ENCODE data around the gene KIF5C. TPM values are rescaled to one million over a fixed set of nuclear protein-coding genes. Genes with fewer than 3 reads are reported as not detected.

Gene KIF5C
- total RNA-seq, 1 experiment from 2014 or later, result 1.4 TPM

GRCh38 chr2:148994341-148994740 is 119.3 kb downstream of the KIF5C start:
- no peak for DNase-seq (ENCODE audit: low read depth, low spot score)
- in situ Hi-C loops (cut with HindIII; ENCODE audit: low pct_unique_long_range_greater_than_20kb, low sequenced_read_pairs), result no loop called here

- in situ Hi-C loops (cut with HindIII; ENCODE audit: low pct_unique_long_range_greater_than_20kb, low sequenced_read_pairs), result no loop called here
- no peak for DNase-seq (ENCODE audit: low read depth, low spot score)
Observed at GRCh38 chr2:148996805-148997204, 121.8 kb downstream of the KIF5C start.

- in situ Hi-C loops (cut with HindIII; ENCODE audit: low pct_unique_long_range_greater_than_20kb, low sequenced_read_pairs), result no loop called here
Observed at GRCh38 chr2:148998165-148998830, 123.3 kb downstream of the KIF5C start.

GRCh38 chr2:148998831-148999200 is 123.8 kb downstream of the KIF5C start:
- in situ Hi-C loops (cut with HindIII; ENCODE audit: low pct_unique_long_range_greater_than_20kb, low sequenced_read_pairs), result no loop called here
- no peak for DNase-seq (ENCODE audit: low read depth, low spot score)

More at GRCh38 chr2:148998165-148998830, 123.3 kb downstream of the KIF5C start:
- DNase-seq (ENCODE audit: low read depth, low spot score), result no peak

- in situ Hi-C loops (cut with HindIII; ENCODE audit: low pct_unique_long_range_greater_than_20kb, low sequenced_read_pairs), result no loop called here
- no peak for DNase-seq (ENCODE audit: low read depth, low spot score)
Observed at GRCh38 chr2:148999451-148999921, 124.5 kb downstream of the KIF5C start.

- in situ Hi-C loops (cut with HindIII; ENCODE audit: low pct_unique_long_range_greater_than_20kb, low sequenced_read_pairs), result no loop called here
- no peak for DNase-seq (ENCODE audit: low read depth, low spot score)
Observed at GRCh38 chr2:149000158-149000938, 125.3 kb downstream of the KIF5C start.

GRCh38 chr2:149001496-149001895 is 126.5 kb downstream of the KIF5C start:
- in situ Hi-C loops (cut with HindIII; ENCODE audit: low pct_unique_long_range_greater_than_20kb, low sequenced_read_pairs), result no loop called here
- DNase-seq (ENCODE audit: low read depth, low spot score), result no peak

GRCh38 chr2:149002378-149002890 is 127.4 kb downstream of the KIF5C start:
- in situ Hi-C loops (cut with HindIII; ENCODE audit: low pct_unique_long_range_greater_than_20kb, low sequenced_read_pairs), result no loop called here
- DNase-seq (ENCODE audit: low read depth, low spot score), result no peak

GRCh38 chr2:149002891-149003740 is 128.1 kb downstream of the KIF5C start:
- in situ Hi-C loops (cut with HindIII; ENCODE audit: low pct_unique_long_range_greater_than_20kb, low sequenced_read_pairs), result no loop called here
- no peak for DNase-seq (ENCODE audit: low read depth, low spot score)

- DNase-seq (ENCODE audit: low read depth, low spot score), result no peak
- in situ Hi-C loops (cut with HindIII; ENCODE audit: low pct_unique_long_range_greater_than_20kb, low sequenced_read_pairs), result no loop called here
Observed at GRCh38 chr2:149004836-149005235, 129.8 kb downstream of the KIF5C start.

- in situ Hi-C loops (cut with HindIII; ENCODE audit: low pct_unique_long_range_greater_than_20kb, low sequenced_read_pairs), result no loop called here
- no peak for DNase-seq (ENCODE audit: low read depth, low spot score)
Observed at GRCh38 chr2:149005471-149006077, 130.5 kb downstream of the KIF5C start.

GRCh38 chr2:149006883-149007543 is 132.0 kb downstream of the KIF5C start:
- in situ Hi-C loops (cut with HindIII; ENCODE audit: low pct_unique_long_range_greater_than_20kb, low sequenced_read_pairs), result no loop called here
- no peak for DNase-seq (ENCODE audit: low read depth, low spot score)

- in situ Hi-C loops (cut with HindIII; ENCODE audit: low pct_unique_long_range_greater_than_20kb, low sequenced_read_pairs), result no loop called here
- no peak for DNase-seq (ENCODE audit: low read depth, low spot score)
Observed at GRCh38 chr2:149008381-149008780, 133.4 kb downstream of the KIF5C start.

GRCh38 chr2:149009576-149010461 is 134.8 kb downstream of the KIF5C start:
- in situ Hi-C loops (cut with HindIII; ENCODE audit: low pct_unique_long_range_greater_than_20kb, low sequenced_read_pairs), result no loop called here
- DNase-seq (ENCODE audit: low read depth, low spot score), result no peak

- in situ Hi-C loops (cut with HindIII; ENCODE audit: low pct_unique_long_range_greater_than_20kb, low sequenced_read_pairs), result no loop called here
- DNase-seq (ENCODE audit: low read depth, low spot score), result no peak
Observed at GRCh38 chr2:149012545-149012944, 137.5 kb downstream of the KIF5C start.

GRCh38 chr2:149015501-149015900 is 140.5 kb downstream of the KIF5C start:
- no peak for DNase-seq (ENCODE audit: low read depth, low spot score)
- in situ Hi-C loops (cut with HindIII; ENCODE audit: low pct_unique_long_range_greater_than_20kb, low sequenced_read_pairs), result no loop called here

Data from SK-MEL-5 (cell line).